Measurements from ENCODE around the gene CBLN1.

Gene CBLN1

DNA sequence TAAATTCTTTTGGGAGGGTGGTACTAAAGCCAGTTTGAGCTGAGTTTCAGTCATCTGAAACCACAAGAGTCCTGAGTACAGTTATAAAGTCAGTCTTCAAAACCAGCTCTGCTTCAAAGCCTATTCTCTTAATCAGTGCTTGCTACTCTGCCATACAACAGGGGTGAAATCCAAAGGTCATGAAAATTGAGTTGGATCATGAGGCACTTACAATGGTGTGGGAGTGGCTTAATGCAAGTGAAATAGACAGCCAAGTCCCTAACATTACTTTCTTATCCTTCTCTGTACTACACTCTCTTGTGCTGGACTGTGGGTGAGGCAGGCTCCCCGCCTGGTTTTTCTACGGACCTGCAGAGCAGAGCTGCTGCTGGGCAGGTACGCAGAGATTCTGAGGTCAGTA lies 12.4 kb downstream of the CBLN1 start:
- DNase-seq (ENCODE audit: extremely low spot score) = no peak
- POLR2A ChIA-PET = no interaction called here
- TF ChIP-seq BHLHE40 (IDR thresholded peaks at IDR 0.05; ENCODE audit: borderline replicate concordance) (no peak), SP1 (IDR thresholded peaks at IDR 0.05) (no peak), FOXA1 (IDR thresholded peaks at IDR 0.05) (no peak)
- CTCF ChIA-PET = no interaction called here

DNA sequence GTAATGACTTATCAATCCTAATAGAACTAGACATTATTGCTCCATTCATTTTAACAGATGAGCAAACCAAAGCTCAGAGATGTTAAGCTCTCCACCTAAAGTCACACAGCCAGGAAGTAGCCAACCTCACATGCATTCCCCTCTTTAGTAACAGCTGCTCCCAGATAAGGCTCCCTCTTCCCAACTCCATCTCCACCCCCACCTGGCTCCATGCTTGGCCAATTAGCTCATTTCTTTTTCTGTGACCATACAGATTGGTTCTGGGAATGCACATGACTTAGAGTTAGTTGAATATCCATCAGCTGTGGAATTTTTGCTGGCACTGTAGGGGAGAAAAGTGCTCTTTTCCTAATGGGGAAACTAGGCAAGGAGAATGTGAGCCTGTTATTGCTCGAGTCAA lies 13.0 kb downstream of the CBLN1 start:
- POLR2A ChIA-PET = no interaction called here
- no peak for DNase-seq (ENCODE audit: extremely low spot score)
- CTCF ChIA-PET = no interaction called here
- no peak for TF ChIP-seq FOXM1 (IDR thresholded peaks at IDR 0.05; ENCODE audit: borderline replicate concordance)
- no peak for TF ChIP-seq BHLHE40 (IDR thresholded peaks at IDR 0.05; ENCODE audit: borderline replicate concordance)
- TF ChIP-seq SUZ12 (IDR thresholded peaks at IDR 0.05) = no peak
- TF ChIP-seq TARDBP (IDR thresholded peaks at IDR 0.05) = no peak
- TF ChIP-seq L3MBTL2 (conservative IDR thresholded peaks at IDR 0.05) = no peak
- TF ChIP-seq FOXK2 (IDR thresholded peaks at IDR 0.05) = no peak
- no peak for TF ChIP-seq SP1 (IDR thresholded peaks at IDR 0.05)
- TF ChIP-seq ZNF384 (IDR thresholded peaks at IDR 0.05) = no peak
- TF ChIP-seq FOXA1 (IDR thresholded peaks at IDR 0.05) = no peak
- TF ChIP-seq CTBP1 (IDR thresholded peaks at IDR 0.05; ENCODE audit: borderline replicate concordance) = no peak
- TF ChIP-seq LEF1 (IDR thresholded peaks at IDR 0.05; ENCODE audit: borderline replicate concordance) = no peak
- TF ChIP-seq NFRKB (IDR thresholded peaks at IDR 0.05) = no peak
- no peak for TF ChIP-seq HDGF (IDR thresholded peaks at IDR 0.05; ENCODE audit: borderline replicate concordance)
- TF ChIP-seq ELF4 (IDR thresholded peaks at IDR 0.05) = no peak

DNA sequence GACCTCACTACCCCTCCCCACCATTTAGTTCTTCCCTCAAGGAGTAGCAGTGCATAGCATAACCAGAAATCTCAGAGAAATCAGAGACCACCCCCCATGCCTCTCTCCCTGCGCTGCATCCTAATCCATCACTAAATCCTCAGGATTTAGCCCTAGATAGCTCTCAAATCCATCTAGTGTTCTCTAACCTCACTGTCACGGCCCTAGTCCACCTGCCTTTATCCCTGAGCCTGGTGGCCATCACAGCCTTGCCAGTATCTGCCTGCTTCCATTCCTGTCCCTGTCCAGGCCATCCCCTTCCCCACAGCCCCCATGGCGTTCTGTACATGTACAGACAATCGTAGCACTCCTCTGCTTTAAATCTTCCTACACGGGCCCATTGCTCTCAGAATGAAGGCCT lies 19.1 kb downstream of the CBLN1 start:
- CTCF ChIA-PET = no interaction called here
- no peak for TF ChIP-seq HDGF (IDR thresholded peaks at IDR 0.05; ENCODE audit: borderline replicate concordance)
- POLR2A ChIA-PET = no interaction called here
- no peak for DNase-seq (ENCODE audit: extremely low spot score)

DNA sequence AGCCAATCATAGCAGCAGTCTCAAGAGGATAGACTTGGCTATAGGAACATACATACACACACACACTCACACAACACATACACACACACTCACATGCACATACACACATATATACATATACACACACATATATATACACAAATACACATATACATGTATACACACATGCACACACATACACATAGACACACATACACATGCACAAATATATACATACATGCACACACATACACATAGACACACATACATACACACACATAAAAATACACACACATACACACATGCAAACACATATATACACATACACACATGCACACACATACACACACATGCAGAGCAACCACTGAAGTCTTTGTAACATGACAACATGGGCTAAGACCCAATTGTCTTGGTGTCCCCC lies 19.7 kb downstream of the CBLN1 start:
- no peak for DNase-seq (ENCODE audit: extremely low spot score)
- POLR2A ChIA-PET = no interaction called here
- TF ChIP-seq CTBP1 (IDR thresholded peaks at IDR 0.05; ENCODE audit: borderline replicate concordance) (no peak), ARNT (IDR thresholded peaks at IDR 0.05) (no peak), SP1 (IDR thresholded peaks at IDR 0.05) (no peak), FOXM1 (IDR thresholded peaks at IDR 0.05; ENCODE audit: borderline replicate concordance) (no peak), HDGF (IDR thresholded peaks at IDR 0.05; ENCODE audit: borderline replicate concordance) (no peak), SUZ12 (IDR thresholded peaks at IDR 0.05) (no peak), ZNF384 (IDR thresholded peaks at IDR 0.05) (no peak), LEF1 (IDR thresholded peaks at IDR 0.05; ENCODE audit: borderline replicate concordance) (no peak), ELF4 (IDR thresholded peaks at IDR 0.05) (no peak), NFRKB (IDR thresholded peaks at IDR 0.05) (no peak), L3MBTL2 (conservative IDR thresholded peaks at IDR 0.05) (no peak), FOXA1 (IDR thresholded peaks at IDR 0.05) (no peak)
- TF ChIP-seq, protein P1, sequence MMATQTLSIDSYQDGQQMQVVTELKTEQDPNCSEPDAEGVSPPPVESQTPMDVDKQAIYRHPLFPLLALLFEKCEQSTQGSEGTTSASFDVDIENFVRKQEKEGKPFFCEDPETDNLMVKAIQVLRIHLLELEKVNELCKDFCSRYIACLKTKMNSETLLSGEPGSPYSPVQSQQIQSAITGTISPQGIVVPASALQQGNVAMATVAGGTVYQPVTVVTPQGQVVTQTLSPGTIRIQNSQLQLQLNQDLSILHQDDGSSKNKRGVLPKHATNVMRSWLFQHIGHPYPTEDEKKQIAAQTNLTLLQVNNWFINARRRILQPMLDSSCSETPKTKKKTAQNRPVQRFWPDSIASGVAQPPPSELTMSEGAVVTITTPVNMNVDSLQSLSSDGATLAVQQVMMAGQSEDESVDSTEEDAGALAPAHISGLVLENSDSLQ (IDR thresholded peaks at IDR 0.05) = no peak
- CTCF ChIA-PET = no interaction called here

GRCh38 chr16:49260956-49261530 lies 20.6 kb downstream of the CBLN1 start:
- DNase-seq (ENCODE audit: extremely low spot score) = no peak
- POLR2A ChIA-PET = no interaction called here
- TF ChIP-seq FOXM1 (IDR thresholded peaks at IDR 0.05; ENCODE audit: borderline replicate concordance) = no peak
- TF ChIP-seq TARDBP (IDR thresholded peaks at IDR 0.05) = no peak
- TF ChIP-seq L3MBTL2 (conservative IDR thresholded peaks at IDR 0.05) = no peak
- TF ChIP-seq, protein P1 (IDR thresholded peaks at IDR 0.05) = no peak
- no peak for TF ChIP-seq BHLHE40 (IDR thresholded peaks at IDR 0.05; ENCODE audit: borderline replicate concordance)
- no peak for TF ChIP-seq NFRKB (IDR thresholded peaks at IDR 0.05)
- no peak for TF ChIP-seq HDGF (IDR thresholded peaks at IDR 0.05; ENCODE audit: borderline replicate concordance)
- no peak for TF ChIP-seq ZNF384 (IDR thresholded peaks at IDR 0.05)
- no peak for TF ChIP-seq ELF4 (IDR thresholded peaks at IDR 0.05)
- no peak for TF ChIP-seq FOXA1 (IDR thresholded peaks at IDR 0.05)
- TF ChIP-seq LEF1 (IDR thresholded peaks at IDR 0.05; ENCODE audit: borderline replicate concordance) = no peak
- no peak for TF ChIP-seq CTBP1 (IDR thresholded peaks at IDR 0.05; ENCODE audit: borderline replicate concordance)
- no peak for TF ChIP-seq FOXK2 (IDR thresholded peaks at IDR 0.05)
- no peak for TF ChIP-seq SUZ12 (IDR thresholded peaks at IDR 0.05)
- CTCF ChIA-PET = no interaction called here

- ChIA-PET CTCF (no interaction called here), POLR2A (no interaction called here)
- DNase-seq (ENCODE audit: extremely low spot score) = no peak
- no peak for TF ChIP-seq FOXM1 (IDR thresholded peaks at IDR 0.05; ENCODE audit: borderline replicate concordance)
- TF ChIP-seq ELF4 (IDR thresholded peaks at IDR 0.05) = no peak
- TF ChIP-seq SUZ12 (IDR thresholded peaks at IDR 0.05) = no peak
- no peak for TF ChIP-seq SP1 (IDR thresholded peaks at IDR 0.05)
- TF ChIP-seq HDGF (IDR thresholded peaks at IDR 0.05; ENCODE audit: borderline replicate concordance) = no peak
- TF ChIP-seq TARDBP (IDR thresholded peaks at IDR 0.05) = no peak
- no peak for TF ChIP-seq LEF1 (IDR thresholded peaks at IDR 0.05; ENCODE audit: borderline replicate concordance)
- TF ChIP-seq FOXK2 (IDR thresholded peaks at IDR 0.05) = no peak
- no peak for TF ChIP-seq NFRKB (IDR thresholded peaks at IDR 0.05)
- TF ChIP-seq CTBP1 (IDR thresholded peaks at IDR 0.05; ENCODE audit: borderline replicate concordance) = no peak
- TF ChIP-seq L3MBTL2 (conservative IDR thresholded peaks at IDR 0.05) = no peak
- no peak for TF ChIP-seq ARNT (IDR thresholded peaks at IDR 0.05)
- TF ChIP-seq, protein P1 (IDR thresholded peaks at IDR 0.05) = no peak
- TF ChIP-seq FOXA1 (IDR thresholded peaks at IDR 0.05) = no peak
- no peak for TF ChIP-seq BHLHE40 (IDR thresholded peaks at IDR 0.05; ENCODE audit: borderline replicate concordance)
Measured at GRCh38 chr16:49260253-49260652, 21.4 kb downstream of the CBLN1 start.

Measured in HEK293T (cell line).